Activated naive CD4-positive, alpha-beta T cell treated with anti-CD3 and anti-CD28 coated beads for 36 hours (primary cell): ENCODE measurements around the gene DSCAM. TPM values are rescaled to one million over a fixed set of nuclear protein-coding genes. Genes with fewer than 3 reads are reported as not detected.

Experiments
- CTCF ChIA-PET: fragments of 350-600 bp; sonication (Branson Sonifier 250); formaldehyde crosslinking; loops from one replicate; lab custom pipeline; 2021; ENCODE audit warnings: antibody characterized with exemption; lab: Charles Lee
- DNase-seq: peaks from one replicate; pipeline ENCODE4 v3.0.0-alpha.2; 2020
- H3K27ac Mint-ChIP-seq: one replicate; pipeline ENCODE4 v1.8.0; 2021; ENCODE audit warnings: mild to moderate bottlenecking, mixed read lengths
- H3K27me3 Mint-ChIP-seq: one replicate; pipeline ENCODE4 v1.8.0; 2021; ENCODE audit warnings: low read depth, mixed read lengths
- H3K36me3 Mint-ChIP-seq: one replicate; pipeline ENCODE4 v1.8.0; 2021; ENCODE audit warnings: low read depth, mixed read lengths
- H3K4me1 Mint-ChIP-seq: one replicate; pipeline ENCODE4 v1.8.0; 2021; ENCODE audit warnings: low read depth, mixed read lengths
- H3K4me3 Mint-ChIP-seq: one replicate; pipeline ENCODE4 v1.8.0; 2021; ENCODE audit warnings: mild to moderate bottlenecking, moderate library complexity, mixed read lengths
- H3K9me3 Mint-ChIP-seq: one replicate; pipeline ENCODE4 v1.8.0; 2021; ENCODE audit warnings: mixed read lengths
- intact Hi-C: fragments of 100-400 bp; cut with micrococcal nuclease; formaldehyde crosslinking; loops from one replicate; pipeline ENCODE4 v1.15.1; 2023
- total RNA-seq, 2 experiments: library from RNA; stranded (reverse); gene quantifications; one replicate each; pipeline ENCODE4 v1.2.3, GENCODE V29; 2021

The DSCAM gene
- total RNA-seq, 2 experiments from 2014 or later: not detected

DNA sequence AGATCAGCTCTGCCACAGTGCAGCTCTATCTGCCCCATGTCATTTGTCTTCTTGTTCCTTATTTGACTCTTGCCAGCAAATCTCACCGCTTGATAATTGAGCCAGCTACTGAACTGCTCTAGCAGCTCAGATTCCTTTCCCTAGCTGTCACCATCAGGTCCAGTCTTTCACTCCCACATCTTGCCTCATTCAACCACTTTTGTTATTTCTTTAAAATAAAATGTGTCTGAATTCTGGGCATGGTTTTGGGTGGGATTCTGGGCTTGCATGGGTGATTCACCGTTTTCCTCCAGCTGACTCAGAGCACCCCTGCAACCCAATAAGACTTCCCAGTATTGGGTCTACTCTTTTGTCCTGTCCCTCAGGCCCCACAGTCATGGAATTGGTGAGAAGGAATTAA is 215.7 kb downstream of the DSCAM start:
- Mint-ChIP-seq H3K36me3 (no peaks in the 10 kb centered on the region), H3K4me3 (no peak overlapping the region), H3K9me3 (peaks cover 4% of the 10 kb centered on the region), H3K27me3 (no peaks in the 10 kb centered on the region), H3K27ac (no peak overlapping the region), H3K4me1 (no peaks in the 10 kb centered on the region)
- intact Hi-C loops: no loop called here
- CTCF ChIA-PET: no interaction called here
- no peak for DNase-seq

- no peaks in the 10 kb centered on the region for H3K36me3 Mint-ChIP-seq
- no peak overlapping the region for H3K27ac Mint-ChIP-seq
- intact Hi-C loops: no loop called here
- no peaks in the 10 kb centered on the region for H3K27me3 Mint-ChIP-seq
- H3K4me1 Mint-ChIP-seq: no peaks in the 10 kb centered on the region
- no peak for DNase-seq
- H3K4me3 Mint-ChIP-seq: no peak overlapping the region
- H3K9me3 Mint-ChIP-seq: peaks cover 8% of the 10 kb centered on the region
- CTCF ChIA-PET: interaction anchor here (0.6 kb wide), 1 partner anchor 239 kb away, joined by 3 read pairs; no protein-coding TSS in a partner anchor
Observed at GRCh38 chr21:40625991-40626390, 221.0 kb downstream of the DSCAM start.

DNA sequence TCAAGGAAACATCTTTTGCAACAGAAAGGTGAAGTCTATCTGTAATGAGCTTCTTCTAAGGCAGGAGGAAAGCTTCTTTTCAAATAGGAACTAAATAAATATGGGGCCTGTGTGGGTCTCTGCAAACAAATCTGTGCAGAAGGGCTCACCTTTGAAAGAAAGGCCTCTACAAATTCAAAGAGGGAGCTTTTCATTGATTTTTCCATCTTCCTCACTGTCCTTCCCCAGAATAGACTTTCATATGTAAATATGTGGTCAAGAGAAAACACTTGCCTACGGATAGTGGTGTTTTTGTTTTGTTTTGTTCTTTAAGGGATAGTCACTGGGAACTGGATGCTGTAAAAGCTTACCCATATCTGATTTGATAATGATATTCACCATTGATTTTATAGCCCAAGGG is 223.4 kb downstream of the DSCAM start:
- CTCF ChIA-PET: no interaction called here
- peaks cover 8% of the 10 kb centered on the region for H3K9me3 Mint-ChIP-seq
- no peaks in the 10 kb centered on the region for H3K27me3 Mint-ChIP-seq
- H3K4me3 Mint-ChIP-seq: no peak overlapping the region
- intact Hi-C loops: no loop called here
- no peak overlapping the region for H3K27ac Mint-ChIP-seq
- no peaks in the 10 kb centered on the region for H3K4me1 Mint-ChIP-seq
- H3K36me3 Mint-ChIP-seq: no peaks in the 10 kb centered on the region
- no peak for DNase-seq

GRCh38 chr21:40622531-40622930 is 224.4 kb downstream of the DSCAM start:
- peaks cover 8% of the 10 kb centered on the region for H3K9me3 Mint-ChIP-seq
- no peaks in the 10 kb centered on the region for H3K4me1 Mint-ChIP-seq
- no peak overlapping the region for H3K27ac Mint-ChIP-seq
- intact Hi-C loops: no loop called here
- no peak overlapping the region for H3K4me3 Mint-ChIP-seq
- no peaks in the 10 kb centered on the region for H3K36me3 Mint-ChIP-seq
- no peak for DNase-seq
- CTCF ChIA-PET: interaction anchor here (0.7 kb wide), 1 partner anchor 502 kb away, joined by 4 read pairs; no protein-coding TSS in a partner anchor
- no peaks in the 10 kb centered on the region for H3K27me3 Mint-ChIP-seq

- intact Hi-C loops: no loop called here
- DNase-seq: no peak
- CTCF ChIA-PET: no interaction called here
- Mint-ChIP-seq H3K9me3 (peaks cover 3% of the 10 kb centered on the region), H3K4me1 (no peaks in the 10 kb centered on the region), H3K27ac (peak overlapping the region; percentile 6), H3K4me3 (no peak overlapping the region), H3K36me3 (no peaks in the 10 kb centered on the region), H3K27me3 (no peaks in the 10 kb centered on the region)
Observed at GRCh38 chr21:40620386-40621145, 226.4 kb downstream of the DSCAM start.

GRCh38 chr21:40618191-40618973 is 228.6 kb downstream of the DSCAM start:
- intact Hi-C loops: no loop called here
- DNase-seq: no peak
- CTCF ChIA-PET: no interaction called here
- H3K27me3 Mint-ChIP-seq: no peaks in the 10 kb centered on the region
- no peak overlapping the region for H3K4me3 Mint-ChIP-seq
- H3K27ac Mint-ChIP-seq: no peak overlapping the region
- peaks cover 3% of the 10 kb centered on the region for H3K9me3 Mint-ChIP-seq
- H3K4me1 Mint-ChIP-seq: no peaks in the 10 kb centered on the region
- H3K36me3 Mint-ChIP-seq: no peaks in the 10 kb centered on the region

DNA sequence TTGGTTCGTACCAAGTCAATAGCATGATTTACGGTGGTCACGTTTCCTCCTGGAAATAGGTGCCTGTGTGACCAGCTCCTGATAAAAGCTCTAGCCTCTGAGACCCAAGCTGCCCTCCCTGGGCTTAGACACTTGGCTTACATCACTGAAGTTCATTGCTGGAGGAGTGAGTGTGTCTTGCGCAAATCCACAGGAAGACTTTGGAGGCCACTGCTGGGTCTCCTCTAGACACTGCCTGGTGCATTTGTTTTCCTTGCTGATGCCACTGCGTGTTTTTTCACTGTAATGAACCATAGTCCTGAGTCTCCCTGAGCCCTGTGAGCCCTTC is 230.6 kb downstream of the DSCAM start:
- Mint-ChIP-seq H3K27ac (no peak overlapping the region), H3K27me3 (no peaks in the 10 kb centered on the region), H3K4me3 (no peak overlapping the region), H3K4me1 (no peaks in the 10 kb centered on the region), H3K9me3 (peaks cover 2% of the 10 kb centered on the region), H3K36me3 (no peaks in the 10 kb centered on the region)
- intact Hi-C loops: no loop called here
- CTCF ChIA-PET: no interaction called here
- DNase-seq: no peak

GRCh38 chr21:40615505-40616376 is 231.2 kb downstream of the DSCAM start:
- Mint-ChIP-seq H3K27me3 (no peaks in the 10 kb centered on the region), H3K9me3 (no peaks in the 10 kb centered on the region), H3K36me3 (no peaks in the 10 kb centered on the region), H3K4me3 (no peak overlapping the region), H3K4me1 (no peaks in the 10 kb centered on the region), H3K27ac (no peak overlapping the region)
- CTCF ChIA-PET: no interaction called here
- no peak for DNase-seq
- intact Hi-C loops: no loop called here

GRCh38 chr21:40613546-40614030 is 233.4 kb downstream of the DSCAM start:
- Mint-ChIP-seq H3K9me3 (no peaks in the 10 kb centered on the region), H3K36me3 (peaks cover 1% of the 10 kb centered on the region), H3K4me1 (no peaks in the 10 kb centered on the region), H3K27me3 (peaks cover 4% of the 10 kb centered on the region), H3K4me3 (no peak overlapping the region), H3K27ac (no peak overlapping the region)
- DNase-seq: no peak
- CTCF ChIA-PET: no interaction called here
- intact Hi-C loops: no loop called here

GRCh38 chr21:40610345-40610744 is 236.6 kb downstream of the DSCAM start:
- no peak for DNase-seq
- peaks cover 4% of the 10 kb centered on the region for H3K27me3 Mint-ChIP-seq
- CTCF ChIA-PET: no interaction called here
- H3K27ac Mint-ChIP-seq: no peak overlapping the region
- peaks cover 3% of the 10 kb centered on the region for H3K9me3 Mint-ChIP-seq
- no peaks in the 10 kb centered on the region for H3K4me1 Mint-ChIP-seq
- H3K4me3 Mint-ChIP-seq: no peak overlapping the region
- intact Hi-C loops: no loop called here
- peaks cover 1% of the 10 kb centered on the region for H3K36me3 Mint-ChIP-seq

- Mint-ChIP-seq H3K9me3 (peaks cover 4% of the 10 kb centered on the region), H3K4me1 (no peaks in the 10 kb centered on the region), H3K27ac (no peak overlapping the region), H3K4me3 (no peak overlapping the region), H3K27me3 (peaks cover 4% of the 10 kb centered on the region), H3K36me3 (peaks cover 1% of the 10 kb centered on the region)
- DNase-seq: no peak
- intact Hi-C loops: no loop called here
- CTCF ChIA-PET: no interaction called here
Observed at GRCh38 chr21:40606341-40606740, 240.6 kb downstream of the DSCAM start.

GRCh38 chr21:40605094-40605493 is 241.9 kb downstream of the DSCAM start:
- H3K4me1 Mint-ChIP-seq: no peaks in the 10 kb centered on the region
- H3K4me3 Mint-ChIP-seq: no peak overlapping the region
- CTCF ChIA-PET: interaction anchor here (0.6 kb wide), 1 partner anchor 451 kb away, joined by 4 read pairs; no protein-coding TSS in a partner anchor
- H3K27me3 Mint-ChIP-seq: peaks cover 2% of the 10 kb centered on the region
- intact Hi-C loops: no loop called here
- no peak for DNase-seq
- H3K9me3 Mint-ChIP-seq: peaks cover 8% of the 10 kb centered on the region
- no peak overlapping the region for H3K27ac Mint-ChIP-seq
- peaks cover 1% of the 10 kb centered on the region for H3K36me3 Mint-ChIP-seq
